ENCODE data around the gene BBS7.

BBS7 gene

DNA sequence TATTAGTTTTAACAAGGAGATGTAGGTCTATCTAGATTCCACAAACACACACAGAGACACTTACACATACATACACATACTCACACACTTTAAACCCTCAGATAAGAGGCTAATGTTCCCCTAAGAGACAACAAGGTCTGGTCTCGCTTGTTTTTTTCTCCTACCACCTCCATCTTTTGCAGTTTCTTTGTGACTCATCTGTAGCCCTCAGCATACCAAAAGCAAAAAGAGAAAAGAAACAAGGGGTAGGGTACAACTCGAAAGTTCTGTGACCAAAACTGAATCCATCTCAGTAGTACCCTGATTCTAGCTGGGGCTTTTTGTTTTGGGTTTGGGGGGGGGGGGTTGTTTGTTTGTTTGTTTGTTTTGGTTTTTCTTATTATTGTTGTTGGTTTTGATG is 81.4 kb downstream of the BBS7 start:
- no peak for DNase-seq (ENCODE audit: low read depth)
- no peak overlapping the region for H3K4me3 ChIP-seq (ENCODE audit: low read length)
- TF ChIP-seq, protein P1, sequence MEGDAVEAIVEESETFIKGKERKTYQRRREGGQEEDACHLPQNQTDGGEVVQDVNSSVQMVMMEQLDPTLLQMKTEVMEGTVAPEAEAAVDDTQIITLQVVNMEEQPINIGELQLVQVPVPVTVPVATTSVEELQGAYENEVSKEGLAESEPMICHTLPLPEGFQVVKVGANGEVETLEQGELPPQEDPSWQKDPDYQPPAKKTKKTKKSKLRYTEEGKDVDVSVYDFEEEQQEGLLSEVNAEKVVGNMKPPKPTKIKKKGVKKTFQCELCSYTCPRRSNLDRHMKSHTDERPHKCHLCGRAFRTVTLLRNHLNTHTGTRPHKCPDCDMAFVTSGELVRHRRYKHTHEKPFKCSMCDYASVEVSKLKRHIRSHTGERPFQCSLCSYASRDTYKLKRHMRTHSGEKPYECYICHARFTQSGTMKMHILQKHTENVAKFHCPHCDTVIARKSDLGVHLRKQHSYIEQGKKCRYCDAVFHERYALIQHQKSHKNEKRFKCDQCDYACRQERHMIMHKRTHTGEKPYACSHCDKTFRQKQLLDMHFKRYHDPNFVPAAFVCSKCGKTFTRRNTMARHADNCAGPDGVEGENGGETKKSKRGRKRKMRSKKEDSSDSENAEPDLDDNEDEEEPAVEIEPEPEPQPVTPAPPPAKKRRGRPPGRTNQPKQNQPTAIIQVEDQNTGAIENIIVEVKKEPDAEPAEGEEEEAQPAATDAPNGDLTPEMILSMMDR (conservative IDR thresholded peaks at IDR 0.05; ENCODE audit: low read length): no peak

DNA sequence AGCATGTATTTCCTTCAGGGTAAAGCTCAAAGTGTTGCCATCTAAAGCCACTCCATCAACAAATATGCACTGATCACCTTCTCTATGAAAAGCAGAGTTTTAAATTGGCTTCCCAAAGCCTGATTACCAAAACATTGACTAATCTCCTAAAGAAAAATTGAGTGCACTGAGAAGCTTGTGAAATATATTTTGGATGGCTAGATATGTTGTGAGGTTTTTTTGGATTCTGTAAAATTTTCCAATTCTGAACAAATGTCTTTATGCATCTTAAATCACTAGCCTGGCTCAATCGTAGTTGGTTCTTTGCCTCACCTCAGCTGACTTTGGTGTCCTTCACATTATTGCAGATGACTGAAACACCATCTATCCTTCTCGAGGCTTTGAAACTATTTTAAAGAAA is 84.1 kb downstream of the BBS7 start:
- H3K4me3 ChIP-seq (ENCODE audit: low read length): no peak overlapping the region
- TF ChIP-seq, protein P1 (conservative IDR thresholded peaks at IDR 0.05; ENCODE audit: low read length): no peak
- DNase-seq (ENCODE audit: low read depth): peak; percentile 64

DNA sequence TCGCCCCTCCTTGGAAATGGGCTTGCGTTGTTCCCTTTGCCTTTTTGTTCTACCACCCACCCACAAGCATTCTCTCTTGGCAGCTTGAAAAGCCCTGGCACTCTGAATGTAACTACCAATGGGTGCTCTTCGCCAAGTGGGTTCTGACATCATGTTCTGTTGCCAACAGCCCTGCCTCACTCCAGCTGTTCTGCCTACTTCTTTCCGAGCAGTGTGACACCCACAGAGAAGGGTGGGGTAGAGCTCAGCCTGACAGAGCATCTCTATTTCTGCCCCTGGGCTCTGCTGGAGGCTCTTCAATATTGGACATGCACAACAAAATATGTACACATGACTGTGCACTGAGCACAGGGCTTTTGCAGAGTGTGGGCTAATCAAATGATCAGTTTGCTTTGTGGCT is 84.8 kb downstream of the BBS7 start:
- no peak overlapping the region for H3K4me3 ChIP-seq (ENCODE audit: low read length)
- TF ChIP-seq, protein P1 (conservative IDR thresholded peaks at IDR 0.05; ENCODE audit: low read length): no peak
- DNase-seq (ENCODE audit: low read depth): peak; percentile 87

DNA sequence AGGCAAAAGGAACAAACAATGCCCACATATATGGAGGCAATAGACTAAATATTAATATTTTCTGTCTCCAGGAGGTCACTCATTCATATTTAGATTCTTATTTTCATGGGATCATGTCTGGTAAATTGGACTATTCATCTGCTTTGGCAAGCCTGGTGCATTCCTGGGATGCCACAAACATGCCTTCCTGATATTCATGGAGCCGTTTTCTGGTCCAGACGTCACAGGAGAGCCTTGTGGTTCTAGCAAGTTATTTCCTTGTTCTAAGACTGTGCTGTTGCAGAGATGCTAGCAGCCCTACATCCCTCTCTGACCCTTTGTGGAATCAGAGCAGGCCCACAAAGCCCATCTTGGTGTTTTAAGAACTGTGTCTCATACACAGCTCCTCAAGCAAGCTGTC is 85.3 kb downstream of the BBS7 start:
- TF ChIP-seq, protein P1 (conservative IDR thresholded peaks at IDR 0.05; ENCODE audit: low read length): no peak
- H3K4me3 ChIP-seq (ENCODE audit: low read length): no peak overlapping the region
- DNase-seq (ENCODE audit: low read depth): peak; percentile 99

DNA sequence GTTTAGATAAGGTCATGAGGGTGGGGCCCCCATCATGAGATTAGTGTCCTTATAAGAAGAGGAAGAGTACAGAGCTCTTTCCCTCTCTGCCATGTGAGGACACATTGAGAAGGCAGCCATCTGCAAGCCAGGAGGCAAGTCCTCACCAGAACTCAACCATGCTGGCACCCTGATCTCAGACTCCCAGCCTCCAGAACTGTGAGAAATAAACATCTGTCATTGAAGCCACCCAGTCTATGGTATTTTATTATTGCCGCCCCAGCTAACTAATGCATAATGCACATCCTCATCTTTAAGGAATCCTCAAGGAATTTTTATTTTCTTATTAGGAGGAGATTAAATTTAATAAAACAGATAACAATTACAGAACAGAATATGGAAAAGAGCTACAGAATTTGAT is 85.9 kb downstream of the BBS7 start:
- peak; percentile 73 for DNase-seq (ENCODE audit: low read depth)
- TF ChIP-seq, protein P1 (conservative IDR thresholded peaks at IDR 0.05; ENCODE audit: low read length): no peak

DNA sequence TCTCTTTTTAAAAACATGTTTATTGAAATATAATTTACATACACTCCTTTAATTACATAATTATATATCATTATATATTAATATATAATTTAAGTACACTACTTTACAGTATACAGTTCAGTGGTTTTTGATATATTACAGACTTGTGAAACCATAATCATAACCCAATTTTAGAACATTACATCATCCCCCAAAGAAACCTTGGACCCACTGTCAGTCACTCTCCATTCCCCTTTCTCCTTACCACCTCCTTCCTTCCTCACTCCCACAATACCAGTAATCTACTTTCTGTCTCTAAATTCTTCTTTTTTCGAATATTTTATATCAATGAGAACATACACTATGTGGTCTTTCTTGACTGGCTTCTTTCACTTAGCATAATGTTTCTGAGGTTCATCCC is 87.1 kb downstream of the BBS7 start:
- TF ChIP-seq, protein P1 (conservative IDR thresholded peaks at IDR 0.05; ENCODE audit: low read length): no peak
- no peak overlapping the region for H3K4me3 ChIP-seq (ENCODE audit: low read length)
- DNase-seq (ENCODE audit: low read depth): no peak

More for the DNA sequence above, 85.9 kb downstream of the BBS7 start:
- no peak overlapping the region for H3K4me3 ChIP-seq (ENCODE audit: low read length)

DNA sequence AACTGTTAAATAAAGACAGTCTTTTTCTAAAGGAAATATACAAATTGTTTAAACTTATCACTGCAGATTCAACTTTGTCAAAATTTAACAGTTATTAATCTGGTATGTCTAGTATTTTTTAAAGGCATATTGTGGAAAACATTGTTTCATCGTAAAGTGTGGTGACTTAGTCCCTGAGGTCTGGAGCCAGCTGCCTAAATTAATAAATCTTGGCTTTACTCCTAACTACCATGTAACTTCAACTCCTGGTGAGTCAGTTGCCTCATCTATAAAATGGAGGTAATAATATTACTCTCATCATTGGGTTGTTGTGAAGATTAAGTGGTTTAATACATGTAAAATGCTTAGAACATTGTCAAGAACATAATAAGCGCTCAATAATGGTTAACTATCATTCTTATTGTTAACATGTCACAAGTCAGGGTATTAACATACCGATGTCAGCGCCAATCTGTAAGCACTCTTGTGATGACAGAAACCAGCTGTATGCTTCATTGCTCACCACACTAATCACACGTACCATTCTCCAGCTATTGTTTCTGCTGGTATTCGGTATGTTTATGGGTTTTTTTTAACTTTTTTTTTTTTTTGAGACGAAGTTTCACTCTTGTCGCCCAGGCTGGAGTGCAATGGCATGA is 91.2 kb downstream of the BBS7 start:
- H3K4me3 ChIP-seq (ENCODE audit: low read length): no peak overlapping the region
- TF ChIP-seq, protein P1 (conservative IDR thresholded peaks at IDR 0.05; ENCODE audit: low read length): no peak
- DNase-seq (ENCODE audit: low read depth): peak; percentile 88
